Kidney epithelial cell (primary cell): Measurements from ENCODE around the gene SPATA31D4. TPM values are rescaled to one million over a fixed set of nuclear protein-coding genes. Genes with fewer than 3 reads are reported as not detected.

ENCODE experiments used
- total RNA-seq: library from RNA; depleted of rRNA; stranded (reverse); fragments of >200 nt; gene quantifications from 2 replicates; pipeline ENCODE4 v1.2.3, GENCODE V29; 2015

The SPATA31D4 gene
- total RNA-seq, 1 donor from 2014 or later: not detected

Other genes with a start within 250 kb of the SPATA31D4 start
- 63.5 and 64.1 TPM in 2 replicates for gene TLE1, start 238.9 kb upstream of the SPATA31D4 start, total RNA-seq
- not detected in 2 replicates for gene SPATA31D3, start 15.1 kb downstream of the SPATA31D4 start, total RNA-seq
- not detected in 2 replicates for gene SPATA31D1, start 60.3 kb downstream of the SPATA31D4 start, total RNA-seq